HepG2 (cell line): Measurements from ENCODE around the gene ZNF367. TPM values are rescaled to one million over a fixed set of nuclear protein-coding genes. Genes with fewer than 3 reads are reported as not detected.

ENCODE experiments used
- ARID4A ChIP-seq: sonication (generic); formaldehyde crosslinking; IDR thresholded peaks from 2 replicates; pipeline ENCODE4 v1.5.0; 2020; ENCODE audit warnings: mild to moderate bottlenecking, missing genetic modification reagents, borderline replicate concordance
- ARNT2 ChIP-seq: sonication (generic); formaldehyde crosslinking; IDR thresholded peaks from 2 replicates; pipeline ENCODE4 v1.8.0; 2022; ENCODE audit warnings: mild to moderate bottlenecking, low read depth, missing genetic modification reagents, moderate library complexity
- CHD2 ChIP-seq: IDR thresholded peaks from 2 replicates; pipeline ENCODE4 v1.6.1; 2011; ENCODE audit warnings: low read depth, low read length, improper control_type of control experiment
- DMAP1 ChIP-seq: IDR thresholded peaks from 2 replicates; pipeline ENCODE4 v1.6.1; 2016
- ERF ChIP-seq: IDR thresholded peaks from 2 replicates; pipeline ENCODE4 v1.6.1; 2018; ENCODE audit warnings: missing biosample characterization, missing genetic modification reagents
- HIC2 ChIP-seq: sonication (generic); formaldehyde crosslinking; IDR thresholded peaks from 2 replicates; pipeline ENCODE4 v1.9.0; 2022; ENCODE audit warnings: low read depth, missing genetic modification reagents
- KAT7 ChIP-seq: IDR thresholded peaks from 2 replicates; pipeline ENCODE4 v1.6.1; 2018; ENCODE audit warnings: borderline replicate concordance, missing compliant biosample characterization
- LCORL ChIP-seq, 2 experiments: fragments of 450-650 bp in 1 of 2; sonication (generic) in 1 of 2; formaldehyde crosslinking in 1 of 2; IDR thresholded peaks; 2 replicates each; pipeline versions ENCODE4 v1.5.0 to v1.6.1; 2017 to 2020; ENCODE audit warnings: antibody characterized with exemption in 1 of 2, missing genetic modification reagents in 1 of 2
- NFKB2 ChIP-seq: sonication (generic); formaldehyde crosslinking; IDR thresholded peaks from 2 replicates; pipeline ENCODE4 v1.4.0; 2020; ENCODE audit warnings: missing genetic modification reagents, borderline replicate concordance
- POLR2A ChIP-seq, 2 experiments: IDR thresholded peaks; 2 replicates each; pipeline ENCODE4 v1.6.1; 2011; ENCODE audit warnings: low read depth in 2 of 2, low read length in 2 of 2, mild to moderate bottlenecking in 1 of 2, moderate library complexity in 1 of 2; ENCODE audit not compliant: insufficient read depth in 1 of 2
- POLR2AphosphoS5 ChIP-seq: IDR thresholded peaks from 2 replicates; pipeline ENCODE4 v1.6.1; 2012; ENCODE audit warnings: low read depth, low read length
- SAFB2 ChIP-seq: sonication (generic); formaldehyde crosslinking; IDR thresholded peaks from 2 replicates; pipeline ENCODE4 v1.5.1; 2020; ENCODE audit warnings: missing genetic modification reagents, low read depth, mild to moderate bottlenecking, borderline replicate concordance
- SPEN ChIP-seq: sonication (generic); formaldehyde crosslinking; IDR thresholded peaks from 2 replicates; pipeline ENCODE4 v1.5.1; 2020; ENCODE audit warnings: low read depth, mild to moderate bottlenecking, missing genetic modification reagents
- TAF1 ChIP-seq: sonication (generic); formaldehyde crosslinking; IDR thresholded peaks from 2 replicates; pipeline ENCODE4 v1.4.0; 2020; ENCODE audit warnings: missing genetic modification reagents
- TARDBP ChIP-seq: sonication (generic); formaldehyde crosslinking; IDR thresholded peaks from 2 replicates; pipeline ENCODE4 v1.8.0; 2022; ENCODE audit warnings: mild to moderate bottlenecking, missing genetic modification reagents
- TFDP2 ChIP-seq: sonication (generic); formaldehyde crosslinking; IDR thresholded peaks from 2 replicates; pipeline ENCODE4 v1.4.0; 2020; ENCODE audit warnings: missing genetic modification reagents
- ZNF317 ChIP-seq: sonication (generic); formaldehyde crosslinking; IDR thresholded peaks from 2 replicates; pipeline ENCODE4 v1.5.0; 2020; ENCODE audit warnings: mild to moderate bottlenecking, missing genetic modification reagents
- ZNF563 ChIP-seq: sonication (generic); formaldehyde crosslinking; IDR thresholded peaks from 2 replicates; pipeline ENCODE4 v1.8.0; 2022; ENCODE audit warnings: mild to moderate bottlenecking, moderate library complexity, missing genetic modification reagents
- ZNF709 ChIP-seq: sonication (generic); formaldehyde crosslinking; IDR thresholded peaks from 2 replicates; pipeline ENCODE4 v1.5.0; 2020; ENCODE audit warnings: mild to moderate bottlenecking, missing genetic modification reagents
- polyA plus RNA-seq, 8 experiments: library from polyadenylated mRNA; depleted of rRNA in 3 of 8; stranded (reverse) in 7 of 8; unstranded in 1 of 8; fragments of >200 nt; fragmentation: Illumina TruSeq in 4 of 8; extraction: Trizol in 4 of 8; gene quantifications; 2 replicates each; pipeline versions ENCODE4 v1.2.1 to v1.2.3, GENCODE V29; 2011 to 2016; ENCODE audit warnings: low read depth in 4 of 8, missing spikeins in 1 of 8, mixed read lengths in 1 of 8; ENCODE audit not compliant: insufficient read depth in 1 of 8
- total RNA-seq, 5 experiments: library from RNA; depleted of rRNA; stranded (reverse); fragments of >200 nt; fragmentation: Illumina TruSeq; extraction: Trizol; gene quantifications; 2 replicates each; pipeline ENCODE4 v1.2.3, GENCODE V29; 2016; ENCODE audit warnings: low read depth in 1 of 5
- TF ChIP-seq, protein P1 (sequence below), 2 experiments: sonication (generic) in 1 of 2; formaldehyde crosslinking in 1 of 2; IDR thresholded peaks; 2 replicates each; pipeline versions ENCODE4 v1.4.0 to v1.6.1; 2018 to 2020; ENCODE audit warnings: missing genetic modification reagents in 2 of 2, borderline replicate concordance in 1 of 2, low read depth in 1 of 2, mild to moderate bottlenecking in 1 of 2, missing biosample characterization in 1 of 2

Gene ZNF367
- total and polyA plus RNA-seq, 2 of the 13 experiments (the other 11 are each of a cell fraction or from before 2014, with no cell fraction given), result 2.9 to 7.7 TPM

- TF ChIP-seq HIC2 (CRISPR knock-in tag) (no peak), CHD2 (no peak), KAT7 (peak; percentile 65; the same call in 1 of the 2 replicates), ARNT2 (CRISPR knock-in tag) (peak; percentile 43; the same call in 1 of the 2 replicates), SPEN (CRISPR knock-in tag) (peak; percentile 63), DMAP1 (CRISPR knock-in tag) (0 out of 2 replicates have a peak, but pooled peaks have one; percentile 55), POLR2AphosphoS5 (peak; percentile 82), TAF1 (CRISPR knock-in tag) (peak; percentile 52; the same call in 1 of the 2 replicates), ARID4A (peak; percentile 60; the same call in 1 of the 2 replicates), ERF (CRISPR knock-in tag) (peak; percentile 56; the same call in 1 of the 2 replicates), POLR2A (IDR thresholded peaks at IDR 0.05; ENCODE audit: insufficient read depth in 1 of 2, low read depth in 2 of 2, low read length in 2 of 2) (peak; percentile 41 to 76; a peak in 3 of 4 replicates), TFDP2 (CRISPR knock-in tag) (peak; percentile 53; the same call in 1 of the 2 replicates), ZNF563 (CRISPR knock-in tag) (peak; percentile 58; the same call in 1 of the 2 replicates), LCORL (IDR thresholded peaks at IDR 0.05) (no peak), LCORL (CRISPR knock-in tag; IDR thresholded peaks at IDR 0.05) (peak; percentile 27; the same call in 1 of the 2 replicates), SAFB2 (CRISPR knock-in tag) (no peak), ZNF317 (peak; percentile 49; the same call in 1 of the 2 replicates), TARDBP (CRISPR knock-in tag) (0 out of 2 replicates have a peak, but pooled peaks have one; percentile 3), NFKB2 (CRISPR knock-in tag) (peak; percentile 32; the same call in 1 of the 2 replicates), ZNF709 (0 out of 2 replicates have a peak, but pooled peaks have one; percentile 25)
- TF ChIP-seq, protein P1, sequence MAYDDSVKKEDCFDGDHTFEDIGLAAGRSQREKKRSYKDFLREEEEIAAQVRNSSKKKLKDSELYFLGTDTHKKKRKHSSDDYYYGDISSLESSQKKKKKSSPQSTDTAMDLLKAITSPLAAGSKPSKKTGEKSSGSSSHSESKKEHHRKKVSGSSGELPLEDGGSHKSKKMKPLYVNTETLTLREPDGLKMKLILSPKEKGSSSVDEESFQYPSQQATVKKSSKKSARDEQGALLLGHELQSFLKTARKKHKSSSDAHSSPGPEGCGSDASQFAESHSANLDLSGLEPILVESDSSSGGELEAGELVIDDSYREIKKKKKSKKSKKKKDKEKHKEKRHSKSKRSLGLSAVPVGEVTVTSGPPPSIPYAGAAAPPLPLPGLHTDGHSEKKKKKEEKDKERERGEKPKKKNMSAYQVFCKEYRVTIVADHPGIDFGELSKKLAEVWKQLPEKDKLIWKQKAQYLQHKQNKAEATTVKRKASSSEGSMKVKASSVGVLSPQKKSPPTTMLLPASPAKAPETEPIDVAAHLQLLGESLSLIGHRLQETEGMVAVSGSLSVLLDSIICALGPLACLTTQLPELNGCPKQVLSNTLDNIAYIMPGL (CRISPR knock-in tag; IDR thresholded peaks at IDR 0.05; ENCODE audit: borderline replicate concordance in 1 of 2, low read depth in 1 of 2), result peak in 1 of 2 experiments; percentile 23; a peak in 2 of 4 replicates
Measured at GRCh38 chr9:96383165-96383942, 34.8 kb downstream of the ZNF367 start, which contains the start of gene SLC35D2 (continued).
